CD14-positive monocyte (primary cell): ENCODE data around the gene GFM1. TPM values are rescaled to one million over a fixed set of nuclear protein-coding genes. Genes with fewer than 3 reads are reported as not detected.

ENCODE experiments used
- DNase-seq, 3 donors: peaks; one replicate each; pipeline ENCODE4 v3.0.0-alpha.2; 2011 to 2022
- H2AFZ ChIP-seq: 2 replicates; pipeline ENCODE4 v1.6.0; 2012; ENCODE audit warnings: mild to moderate bottlenecking, low read depth, low read length, inconsistent platforms; ENCODE audit not compliant: insufficient read depth, poor library complexity, severe bottlenecking
- H3K27ac ChIP-seq, 2 donors: 1 replicate in 1 of 2; 2 replicates in 1 of 2; pipeline ENCODE4 v1.5.1; 2012 to 2013; ENCODE audit warnings: low read length in 2 of 2, control low read depth in 1 of 2, inconsistent platforms in 1 of 2, low read depth in 1 of 2, mild to moderate bottlenecking in 1 of 2
- H3K27me3 ChIP-seq, 2 donors: one replicate each; pipeline versions ENCODE4 v1.6.0 to v1.6.1; 2011 to 2013; ENCODE audit warnings: low read length in 2 of 2; ENCODE audit not compliant: control insufficient read depth in 2 of 2, insufficient read depth in 2 of 2
- H3K36me3 ChIP-seq, 2 donors: replicated peaks in 1 of 2; 1 replicate in 1 of 2; 2 replicates in 1 of 2; pipeline versions ENCODE4 v1.5.1 to v1.6.1; 2012 to 2013; ENCODE audit warnings: low read length in 2 of 2, control low read depth in 1 of 2, inconsistent platforms in 1 of 2, mild to moderate bottlenecking in 1 of 2; ENCODE audit not compliant: insufficient read depth in 2 of 2, control insufficient read depth in 1 of 2
- H3K4me1 ChIP-seq, 2 donors: 1 replicate in 1 of 2; 2 replicates in 1 of 2; pipeline versions ENCODE4 v1.5.1 to v1.6.1; 2012 to 2013; ENCODE audit warnings: low read length in 2 of 2, control low read depth in 1 of 2, inconsistent platforms in 1 of 2, mild to moderate bottlenecking in 1 of 2, moderate library complexity in 1 of 2; ENCODE audit not compliant: insufficient read depth in 2 of 2, control insufficient read depth in 1 of 2
- H3K4me2 ChIP-seq: replicated peaks from 2 replicates; pipeline ENCODE3; 2012; ENCODE audit warnings: low read length, moderate library complexity, mild to moderate bottlenecking; ENCODE audit not compliant: poor library complexity, severe bottlenecking; ENCODE audit errors: extremely low read depth
- H3K4me3 ChIP-seq, 3 experiments: fragments of 200-600 bp in 1 of 3; sonication (generic) in 1 of 3; replicated peaks in 1 of 3; 1 replicate in 2 of 3; 2 replicates in 1 of 3; pipeline ENCODE4 v1.5.1; 2011 to 2013; ENCODE audit warnings: low read length in 3 of 3, mild to moderate bottlenecking in 3 of 3, control low read depth in 2 of 3, low read depth in 2 of 3, inconsistent platforms in 1 of 3, moderate library complexity in 1 of 3
- H3K79me2 ChIP-seq: 2 replicates; pipeline ENCODE4 v1.6.0; 2012; ENCODE audit warnings: mild to moderate bottlenecking, control low read depth, inconsistent platforms, low read length, moderate library complexity; ENCODE audit not compliant: insufficient read depth
- H3K9ac ChIP-seq: 2 replicates; pipeline ENCODE4 v1.6.0; 2017; ENCODE audit warnings: low read length, mild to moderate bottlenecking; ENCODE audit not compliant: insufficient read depth, poor library complexity, severe bottlenecking
- H3K9me3 ChIP-seq, 2 donors: replicated peaks in 1 of 2; 1 replicate in 1 of 2; 2 replicates in 1 of 2; pipeline versions ENCODE4 v1.5.1 to v1.6.1; 2012 to 2013; ENCODE audit warnings: low read length in 2 of 2, control low read depth in 1 of 2; ENCODE audit not compliant: control insufficient read depth in 1 of 2, insufficient read depth in 1 of 2
- H4K20me1 ChIP-seq: 2 replicates; pipeline ENCODE4 v1.6.0; 2012; ENCODE audit warnings: mild to moderate bottlenecking, low read length, control low read depth, moderate library complexity; ENCODE audit not compliant: insufficient read depth
- H3K27ac Mint-ChIP-seq, 7 donors: one replicate each; pipeline ENCODE4 v1.8.0; 2020; ENCODE audit warnings: mild to moderate bottlenecking in 7 of 7, mixed read lengths in 7 of 7, moderate library complexity in 6 of 7, inconsistent platforms in 2 of 7
- H3K27me3 Mint-ChIP-seq, 3 donors: one replicate each; pipeline ENCODE4 v1.8.0; 2021 to 2022; ENCODE audit warnings: low read depth in 3 of 3, mild to moderate bottlenecking in 3 of 3, mixed read lengths in 3 of 3, moderate library complexity in 3 of 3, inconsistent platforms in 1 of 3
- H3K36me3 Mint-ChIP-seq, 2 donors: one replicate each; pipeline ENCODE4 v1.8.0; 2020; ENCODE audit warnings: mixed read lengths in 2 of 2, inconsistent platforms in 1 of 2, mild to moderate bottlenecking in 1 of 2
- H3K4me1 Mint-ChIP-seq: one replicate; pipeline ENCODE4 v1.8.0; 2020; ENCODE audit warnings: mild to moderate bottlenecking, mixed read lengths
- H3K4me3 Mint-ChIP-seq, 2 donors: one replicate each; pipeline ENCODE4 v1.8.0; 2020; ENCODE audit warnings: mild to moderate bottlenecking in 2 of 2, mixed read lengths in 2 of 2, moderate library complexity in 1 of 2
- H3K9me3 Mint-ChIP-seq, 7 donors: one replicate each; pipeline ENCODE4 v1.8.0; 2020 to 2022; ENCODE audit warnings: mixed read lengths in 7 of 7, mild to moderate bottlenecking in 6 of 7, moderate library complexity in 6 of 7, inconsistent platforms in 2 of 7
- CTCF ChIP-seq: fragments of 200-600 bp; IDR thresholded peaks from one replicate; pipeline ENCODE4 v1.8.0; 2022; ENCODE audit warnings: antibody characterized with exemption, mild to moderate bottlenecking
- WGBS: methylation state at CpG from one replicate; pipeline ENCODE4 v1.1.5; 2013; ENCODE audit warnings: missing lambda C conversion rate; ENCODE audit not compliant: insufficient coverage; 5-methylcytosine and 5-hydroxymethylcytosine counted together
- intact Hi-C, 2 donors: fragments of 100-400 bp; cut with micrococcal nuclease; formaldehyde crosslinking; loops; one replicate each; pipeline versions ENCODE4 v1.15.0 to v1.15.1; 2023
- polyA plus RNA-seq, 3 donors: library from polyadenylated mRNA; depleted of rRNA in 1 of 3; unstranded in 2 of 3; stranded (reverse) in 1 of 3; fragments of 300-500 nt in 2 of 3; fragments of >200 nt in 1 of 3; fragmentation: Illumina TruSeq in 2 of 3; gene quantifications; 1 replicate in 2 of 3; 2 replicates in 1 of 3; pipeline ENCODE4 v1.2.3, GENCODE V29; 2012 to 2021

The GFM1 gene
- polyA plus RNA-seq, 3 donors: 11.2 to 21.3 (median 18.5) TPM

GRCh38 chr3:158679547-158680000, 35.2 kb downstream of the GFM1 start:
- H2AFZ ChIP-seq: no peak overlapping the region
- no peaks in the 10 kb centered on the region for H3K4me1 Mint-ChIP-seq
- H3K36me3 ChIP-seq: peaks cover 27 to 63% of the 10 kb centered on the region in 2 donors
- no peaks in the 10 kb centered on the region for H3K4me1 ChIP-seq
- no peaks in the 10 kb centered on the region for H3K27me3 Mint-ChIP-seq
- H3K27ac Mint-ChIP-seq: no peak overlapping the region
- intact Hi-C loops: no loop called here
- H3K9me3 ChIP-seq: no peaks in the 10 kb centered on the region
- no peak for DNase-seq
- H3K27ac ChIP-seq: no peak overlapping the region
- no peak overlapping the region for H3K4me2 ChIP-seq
- no CpG with 5 or more reads among the region's 1 CpG for WGBS
- no peaks in the 10 kb centered on the region for H3K79me2 ChIP-seq
- no peak overlapping the region for H3K4me3 Mint-ChIP-seq
- no peak overlapping the region for H3K4me3 ChIP-seq
- TF ChIP-seq CTCF: no peak
- no peaks in the 10 kb centered on the region for H3K27me3 ChIP-seq
- H3K9me3 Mint-ChIP-seq: no peaks in the 10 kb centered on the region
- peaks cover 41% of the 10 kb centered on the region in 2 donors for H3K36me3 Mint-ChIP-seq
- no peaks in the 10 kb centered on the region for H4K20me1 ChIP-seq
- H3K9ac ChIP-seq: no peak overlapping the region

- Histone ChIP-seq H3K4me1 (no peaks in the 10 kb centered on the region), H3K27me3 (no peaks in the 10 kb centered on the region), H3K27ac (no peak overlapping the region), H3K4me3 (no peak overlapping the region), H3K9me3 (no peaks in the 10 kb centered on the region), H2AFZ (no peak overlapping the region), H3K79me2 (no peaks in the 10 kb centered on the region), H3K4me2 (no peak overlapping the region), H4K20me1 (no peaks in the 10 kb centered on the region), H3K36me3 (peaks cover 36 to 75% of the 10 kb centered on the region in 2 donors), H3K9ac (no peak overlapping the region)
- no CpG with 5 or more reads among the region's 2 CpGs for WGBS
- no peak for DNase-seq
- intact Hi-C loops: no loop called here
- H3K27me3 Mint-ChIP-seq: no peaks in the 10 kb centered on the region
- H3K27ac Mint-ChIP-seq: no peak overlapping the region
- H3K36me3 Mint-ChIP-seq: peaks cover 47 to 49% of the 10 kb centered on the region in 2 donors
- H3K4me1 Mint-ChIP-seq: no peaks in the 10 kb centered on the region
- no peak for TF ChIP-seq CTCF
- no peak overlapping the region for H3K4me3 Mint-ChIP-seq
- no peaks in the 10 kb centered on the region for H3K9me3 Mint-ChIP-seq
Measured at GRCh38 chr3:158680861-158681260, 36.5 kb downstream of the GFM1 start.
